Mesodermal cell (in vitro differentiated cells): Measurements from ENCODE around the gene MCM10.
"Not testable (repeated sequence)": the region's sequence is repeated elsewhere in the genome, so short reads cannot be mapped to it uniquely, and the experiment has no call there.

Experiments
- H3K27ac ChIP-seq: 2 replicates; pipeline ENCODE4 v1.7.0; 2013; ENCODE audit warnings: mild to moderate bottlenecking, low read depth, low read length, moderate library complexity; ENCODE audit not compliant: severe bottlenecking
- H3K36me3 ChIP-seq: 2 replicates; pipeline ENCODE4 v1.7.1; 2013; ENCODE audit warnings: mild to moderate bottlenecking, low read length, moderate library complexity; ENCODE audit not compliant: control insufficient read depth, insufficient read depth
- H3K4me1 ChIP-seq: one replicate; pipeline ENCODE4 v1.7.1; 2013; ENCODE audit warnings: mild to moderate bottlenecking, low read length; ENCODE audit not compliant: insufficient read depth, control insufficient read depth, poor library complexity, severe bottlenecking
- H3K4me3 ChIP-seq: 2 replicates; pipeline ENCODE4 v1.7.0; 2013; ENCODE audit warnings: low read length, control low read depth, mild to moderate bottlenecking; ENCODE audit not compliant: insufficient read depth, poor library complexity, severe bottlenecking; ENCODE audit errors: extremely low read depth
- H3K9me3 ChIP-seq: 2 replicates; pipeline ENCODE4 v1.7.1; 2013; ENCODE audit warnings: mild to moderate bottlenecking, low read length, moderate library complexity; ENCODE audit not compliant: control insufficient read depth
- WGBS, 2 experiments: methylation state at CpG; one replicate each; pipeline ENCODE4 v1.1.5; 2013; ENCODE audit warnings: missing lambda C conversion rate in 2 of 2; ENCODE audit not compliant: insufficient coverage in 2 of 2; 5-methylcytosine and 5-hydroxymethylcytosine counted together

The MCM10 gene

GRCh38 chr10:13233358-13233757 lies 72.0 kb downstream of the MCM10 start:
- no peaks in the 10 kb centered on the region for H3K4me1 ChIP-seq
- no peaks in the 10 kb centered on the region for H3K36me3 ChIP-seq
- no peaks in the 10 kb centered on the region for H3K9me3 ChIP-seq
- H3K4me3 ChIP-seq = no peak overlapping the region
- H3K27ac ChIP-seq = no peak overlapping the region
- WGBS, 2 experiments = 76 to 77% methylated on average over 11 of the region's 14 CpGs

GRCh38 chr10:13234172-13234571 lies 72.8 kb downstream of the MCM10 start, which contains the start of gene UCMA:
Gene UCMA (minus strand): TSS chr10:13234374. CDS start chr10:13234258, 116 bp downstream.
- Histone ChIP-seq H3K4me3 (no peak within 1 kb of the TSS), H3K36me3 (no peaks in the 10 kb centered on the region), H3K9me3 (no peaks in the 10 kb centered on the region), H3K4me1 (no peaks in the 10 kb centered on the region), H3K27ac (no peak within 1 kb of the TSS)
- WGBS, 2 experiments = 70 to 78% methylated on average over 6 to 7 of the region's 10 CpGs

DNA sequence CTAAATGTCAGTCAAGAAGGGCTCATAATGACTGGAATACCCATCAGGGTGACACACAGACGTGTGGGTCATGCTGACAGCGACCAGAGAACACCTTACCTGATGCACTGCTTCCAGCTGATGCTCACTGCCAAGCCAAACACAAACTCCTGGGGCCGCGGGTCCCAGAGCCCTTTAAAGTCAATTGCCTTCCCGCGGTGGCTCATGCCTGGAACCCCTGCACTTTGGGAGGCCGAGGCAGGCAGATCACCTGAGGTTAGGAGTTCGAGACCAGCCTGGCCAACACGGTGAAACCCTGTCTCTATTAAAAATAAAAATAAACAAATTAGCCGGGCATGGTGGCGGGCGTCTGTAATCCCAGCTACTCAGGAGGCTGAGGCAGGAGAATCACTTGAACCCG lies 73.4 kb downstream of the MCM10 start:
- not testable (repeated sequence) for H3K36me3 ChIP-seq, H3K27ac ChIP-seq, H3K4me3 ChIP-seq, H3K9me3 ChIP-seq, H3K4me1 ChIP-seq
- WGBS, 2 experiments = 90 to 96% methylated on average over 7 to 11 of the region's 13 CpGs

DNA sequence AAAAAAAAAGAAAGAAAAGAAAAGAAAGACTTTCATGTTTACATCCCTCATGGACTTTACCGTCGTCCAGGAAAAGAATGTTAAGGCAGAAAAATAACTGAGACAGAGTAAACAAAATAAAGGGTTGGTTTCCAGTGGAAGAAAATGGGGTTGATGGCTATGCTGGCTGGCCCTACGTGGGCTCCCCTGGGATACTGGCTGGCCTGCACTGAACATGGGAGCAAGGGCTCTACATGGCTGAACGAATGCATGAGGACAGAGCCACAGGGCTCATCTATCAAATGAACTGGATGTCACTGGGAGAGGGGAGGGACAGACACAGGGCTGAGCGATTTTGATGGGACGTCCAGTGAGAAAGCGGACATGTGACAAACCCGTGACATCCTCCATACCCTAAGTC lies 75.3 kb downstream of the MCM10 start:
- no peaks in the 10 kb centered on the region for H3K4me1 ChIP-seq
- no peaks in the 10 kb centered on the region for H3K9me3 ChIP-seq
- no peaks in the 10 kb centered on the region for H3K36me3 ChIP-seq
- no peak overlapping the region for H3K27ac ChIP-seq
- 88% methylated on average over 7 to 8 of the region's 8 CpGs for WGBS, 2 experiments
- H3K4me3 ChIP-seq = no peak overlapping the region

DNA sequence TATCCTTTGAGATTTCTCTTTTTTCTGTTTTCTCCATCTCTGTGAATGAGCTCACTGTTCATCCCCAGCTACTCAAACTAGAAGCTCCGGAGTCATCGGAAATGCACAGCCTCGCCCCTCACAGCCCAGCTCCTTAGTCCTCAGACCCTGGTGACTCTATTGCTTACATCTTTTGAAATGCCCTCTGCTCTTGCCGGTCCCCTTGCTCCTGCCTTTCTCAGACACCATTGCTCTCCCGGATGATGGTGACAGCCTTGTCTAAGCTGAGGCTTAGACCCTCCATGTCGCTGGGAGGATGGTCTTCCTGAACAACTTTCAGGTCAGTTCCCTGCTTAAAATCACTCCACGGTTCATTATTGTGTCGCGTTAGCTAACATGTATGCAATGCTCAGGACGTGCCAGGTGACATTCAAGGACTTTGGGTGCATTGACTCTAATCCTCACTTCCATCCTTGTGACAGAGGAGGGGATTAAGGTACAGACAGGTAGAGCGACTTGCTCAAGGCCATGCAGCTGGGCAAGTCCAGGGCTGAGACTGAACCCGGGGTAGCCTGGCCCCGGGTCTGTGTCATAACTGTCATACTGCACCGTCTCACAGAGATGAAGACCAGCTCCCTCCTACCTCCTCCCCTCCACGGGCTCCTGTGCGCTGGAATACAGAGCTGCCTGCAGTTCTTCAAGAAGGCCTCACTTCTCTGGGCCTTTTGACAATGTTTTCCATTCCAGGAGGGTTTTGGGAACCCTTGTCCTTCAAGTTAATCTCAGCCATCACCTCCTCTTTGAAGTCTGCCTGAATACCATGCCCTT lies 77.1 kb downstream of the MCM10 start:
- no peaks in the 10 kb centered on the region for H3K36me3 ChIP-seq
- no peaks in the 10 kb centered on the region for H3K9me3 ChIP-seq
- H3K4me3 ChIP-seq = no peak overlapping the region
- no peak overlapping the region for H3K27ac ChIP-seq
- 93% methylated on average over 15 to 16 of the region's 16 CpGs for WGBS, 2 experiments
- no peaks in the 10 kb centered on the region for H3K4me1 ChIP-seq

DNA sequence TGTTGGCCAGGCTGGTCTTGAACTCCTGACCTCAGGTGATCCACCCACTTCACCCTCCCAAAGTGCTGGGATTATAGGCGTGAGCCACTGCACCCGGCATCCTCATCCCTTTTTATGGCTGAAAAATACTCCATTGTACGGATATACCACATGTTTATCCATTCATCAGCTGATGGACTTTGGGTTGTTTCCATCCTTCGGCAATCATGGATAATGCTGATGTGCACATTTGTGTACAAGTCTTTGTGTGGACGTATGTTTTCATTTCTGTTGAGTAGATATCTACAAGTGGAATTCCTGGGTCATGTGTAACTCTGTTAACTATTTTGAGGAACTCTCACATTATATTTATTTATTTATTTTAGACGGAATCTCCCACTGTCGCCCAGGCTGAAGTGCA lies 78.6 kb downstream of the MCM10 start:
- Histone ChIP-seq H3K4me3 (no peak overlapping the region), H3K4me1 (no peaks in the 10 kb centered on the region), H3K27ac (no peak overlapping the region), H3K9me3 (no peaks in the 10 kb centered on the region), H3K36me3 (no peaks in the 10 kb centered on the region)
- WGBS, 2 experiments = 90 to 91% methylated on average over 2 to 5 of the region's 7 CpGs

GRCh38 chr10:13241613-13242012 lies 80.3 kb downstream of the MCM10 start:
- no peak overlapping the region for H3K4me3 ChIP-seq
- WGBS, 2 experiments = 79% methylated on average over 2 of the region's 3 CpGs; no CpG with 5 or more reads in 1 of the 2 experiments
- H3K27ac ChIP-seq = no peak overlapping the region
- H3K9me3 ChIP-seq = no peaks in the 10 kb centered on the region
- H3K36me3 ChIP-seq = no peaks in the 10 kb centered on the region
- no peaks in the 10 kb centered on the region for H3K4me1 ChIP-seq

GRCh38 chr10:13242260-13242659 lies 80.9 kb downstream of the MCM10 start:
- 83% methylated on average over 2 of the region's 5 CpGs; no CpG with 5 or more reads in 1 of the 2 experiments for WGBS, 2 experiments
- not testable (repeated sequence) for H3K4me1 ChIP-seq, H3K27ac ChIP-seq, H3K36me3 ChIP-seq, H3K9me3 ChIP-seq, H3K4me3 ChIP-seq

DNA sequence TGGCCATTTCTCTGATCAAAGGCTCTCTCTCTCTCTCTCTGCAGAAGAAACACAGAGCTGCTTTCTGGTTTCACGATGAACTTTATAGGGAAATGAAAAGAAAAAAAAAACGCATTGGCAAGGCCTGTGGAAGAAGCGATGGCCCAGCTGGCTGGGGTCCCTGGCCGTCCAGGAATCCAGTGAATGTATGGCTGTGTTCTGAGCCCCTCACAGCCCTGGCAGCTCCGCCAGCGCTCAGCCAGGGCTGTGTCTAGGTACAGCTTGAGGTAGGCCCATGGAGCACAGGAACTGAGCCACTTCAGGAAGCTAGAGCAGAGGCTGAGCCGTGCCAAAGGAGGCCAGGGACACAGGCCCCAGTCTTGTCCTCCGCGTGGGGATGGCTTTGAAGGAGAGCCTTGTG lies 85.9 kb downstream of the MCM10 start:
- Histone ChIP-seq H3K36me3 (no peaks in the 10 kb centered on the region), H3K4me1 (no peaks in the 10 kb centered on the region), H3K27ac (no peak overlapping the region), H3K9me3 (no peaks in the 10 kb centered on the region), H3K4me3 (no peak overlapping the region)
- WGBS, 2 experiments = 89 to 92% methylated on average over 9 of the region's 9 CpGs

GRCh38 chr10:13247784-13248183 lies 86.4 kb downstream of the MCM10 start:
- no peak overlapping the region for H3K4me3 ChIP-seq
- no peaks in the 10 kb centered on the region for H3K9me3 ChIP-seq
- no peaks in the 10 kb centered on the region for H3K36me3 ChIP-seq
- no peaks in the 10 kb centered on the region for H3K4me1 ChIP-seq
- WGBS, 2 experiments = 100% methylated on average over 2 of the region's 4 CpGs; no CpG with 5 or more reads in 1 of the 2 experiments
- no peak overlapping the region for H3K27ac ChIP-seq

GRCh38 chr10:13253726-13254125 lies 92.4 kb downstream of the MCM10 start:
- no peaks in the 10 kb centered on the region for H3K9me3 ChIP-seq
- no peak overlapping the region for H3K27ac ChIP-seq
- no peak overlapping the region for H3K4me3 ChIP-seq
- H3K36me3 ChIP-seq = no peaks in the 10 kb centered on the region
- no peaks in the 10 kb centered on the region for H3K4me1 ChIP-seq
- 78 to 95% methylated on average over 3 of the region's 4 CpGs for WGBS, 2 experiments
